ENCODE measurements around the gene KYNU.
"Not testable (repeated sequence)": the region's sequence is repeated elsewhere in the genome, so short reads cannot be mapped to it uniquely, and the experiment has no call there.

The KYNU gene

DNA sequence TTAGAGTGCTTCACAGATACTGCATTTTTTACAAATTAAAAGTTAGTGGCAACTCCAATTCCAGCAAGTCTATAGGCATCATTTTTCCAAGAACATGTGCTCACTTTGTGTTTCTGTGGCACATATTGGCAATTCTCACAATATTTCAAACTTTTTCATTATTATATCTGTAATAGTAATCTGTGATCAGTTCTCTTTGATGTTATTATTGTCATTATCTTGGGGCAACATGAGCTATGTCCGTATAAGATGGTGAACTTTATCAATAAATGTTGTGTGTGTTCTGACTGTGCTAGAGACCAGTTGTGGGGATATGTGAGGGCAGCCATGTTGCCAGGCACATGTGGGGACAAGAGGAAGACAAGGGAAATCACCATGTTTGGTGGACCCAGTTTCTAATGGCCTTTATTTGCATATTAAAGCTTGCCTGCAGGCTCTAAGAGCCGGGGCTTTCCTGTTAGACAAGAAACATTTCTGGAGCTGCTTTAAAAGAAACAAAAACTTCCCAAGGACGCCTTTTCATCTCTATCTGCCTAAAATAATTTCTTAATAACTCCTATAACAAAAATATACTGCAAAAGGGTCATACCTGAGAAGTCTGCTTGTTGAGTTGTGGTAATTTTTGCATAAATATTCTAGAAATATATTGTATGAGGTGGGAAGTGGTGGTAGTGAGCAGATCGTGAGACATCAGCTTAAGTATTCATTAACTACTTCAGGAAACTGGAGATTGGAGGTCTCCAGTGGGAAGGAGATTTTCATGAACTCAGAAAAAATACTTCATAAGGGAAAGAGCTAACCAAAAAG lies 37.2 kb downstream of the KYNU start:
- no peak for DNase-seq (ENCODE audit: low read depth in 2 of 3, low spot score in 1 of 3)

DNA sequence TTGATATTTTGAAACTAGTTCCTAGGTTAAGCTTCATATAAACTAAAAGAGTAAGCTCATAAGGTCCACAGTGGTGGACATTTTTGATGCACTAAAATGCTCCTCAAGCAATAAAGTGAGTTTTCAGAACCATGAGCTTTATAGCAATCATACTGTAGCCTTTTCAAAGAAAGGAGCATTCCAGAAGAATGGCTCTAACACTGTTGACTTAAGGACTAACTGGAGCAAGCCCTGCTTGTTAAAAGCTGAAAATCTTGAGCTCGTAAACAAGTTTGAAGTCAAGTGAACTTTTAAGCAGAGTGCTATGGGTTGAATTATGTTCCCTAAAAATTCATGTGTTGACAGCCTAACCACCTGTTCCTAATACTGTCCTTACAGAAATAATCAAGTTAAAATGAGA lies 38.0 kb downstream of the KYNU start:
- no peak for DNase-seq (ENCODE audit: low read depth in 2 of 3, low spot score in 1 of 3)

DNA sequence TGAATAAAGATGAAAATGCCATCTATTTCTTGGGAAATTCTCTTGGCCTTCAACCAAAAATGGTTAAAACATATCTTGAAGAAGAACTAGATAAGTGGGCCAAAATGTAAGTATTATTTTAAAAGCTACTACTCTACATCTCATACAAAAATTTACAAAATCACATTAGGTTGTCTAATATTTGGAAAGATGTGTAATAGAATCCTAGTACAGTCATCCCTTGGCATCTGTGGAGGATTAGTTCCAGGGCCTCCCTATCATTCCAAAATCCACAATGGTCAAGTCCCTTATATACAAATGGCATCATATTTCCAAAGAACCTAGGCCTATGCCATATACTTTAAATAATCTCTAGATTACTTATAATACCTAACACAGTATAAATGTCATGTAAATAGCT lies 41.2 kb downstream of the KYNU start:
- DNase-seq (ENCODE audit: low read depth in 2 of 3, low spot score in 1 of 3): no peak

DNA sequence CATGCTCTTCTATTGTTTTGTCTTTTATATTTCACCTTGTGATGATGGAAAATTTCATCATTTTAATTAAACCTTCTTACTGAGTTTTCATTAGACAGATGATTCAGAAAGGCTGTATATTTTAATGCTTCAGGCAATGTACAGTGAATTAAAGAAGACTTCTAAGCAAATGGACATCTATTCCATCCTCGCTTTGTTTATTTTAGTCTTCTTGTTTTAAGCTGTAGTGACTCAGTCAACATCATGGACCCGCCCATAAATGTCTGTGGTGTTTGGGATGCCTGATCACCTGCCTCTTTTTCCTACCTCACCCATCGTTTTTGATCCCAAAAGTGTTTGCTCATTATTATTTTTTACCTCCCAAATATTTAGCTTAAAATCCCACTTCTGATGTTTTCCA lies 43.1 kb downstream of the KYNU start:
- DNase-seq (ENCODE audit: low read depth in 2 of 3, low spot score in 1 of 3): no peak

DNA sequence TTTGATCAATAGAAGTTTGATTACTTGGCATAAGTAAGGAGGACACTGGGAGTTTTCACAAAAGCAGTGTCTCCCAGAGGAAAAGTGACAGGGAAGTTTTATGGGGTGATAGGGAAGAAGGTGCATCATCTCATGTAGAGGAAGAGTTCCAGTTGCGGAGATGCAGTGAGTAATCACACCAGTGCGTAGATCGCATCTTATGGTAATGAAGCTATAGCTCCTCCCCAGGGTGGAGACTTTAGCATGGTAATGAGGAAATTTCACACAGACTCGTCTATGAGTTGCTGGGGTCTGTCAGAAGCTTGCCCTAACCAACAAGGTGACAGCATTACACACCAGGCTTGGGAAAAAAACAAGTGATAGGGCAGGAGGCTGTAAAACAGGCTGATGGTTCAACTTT lies 49.0 kb downstream of the KYNU start:
- no peak for DNase-seq (ENCODE audit: low read depth in 2 of 3, low spot score in 1 of 3)

DNA sequence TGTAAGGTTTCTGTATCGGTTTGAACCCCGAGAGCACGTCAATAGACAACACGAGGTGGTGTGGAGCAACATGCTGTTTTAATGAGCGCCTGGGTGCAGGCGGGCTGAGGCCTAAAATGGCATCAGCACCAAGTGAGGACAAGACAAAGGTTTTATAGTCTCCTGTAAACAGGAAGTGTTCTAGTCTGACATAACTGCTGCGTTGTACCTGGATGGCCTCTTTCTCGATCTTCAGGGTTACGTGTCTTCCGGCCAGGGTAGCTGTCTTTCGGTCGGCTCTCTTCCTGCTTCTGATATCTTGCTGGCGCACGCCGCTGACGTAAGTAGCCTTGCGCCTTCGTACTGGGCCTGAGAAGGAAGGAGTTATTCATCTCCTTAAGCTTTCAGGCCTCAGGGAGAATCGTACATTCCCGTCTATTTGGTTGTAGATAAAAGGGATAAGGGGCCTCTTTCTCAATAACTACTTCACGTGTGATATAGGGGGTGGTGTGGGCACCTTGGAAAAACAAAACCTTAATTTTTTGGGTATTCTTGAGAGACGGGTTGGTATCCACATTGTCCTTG lies 53.5 kb downstream of the KYNU start:
- no peak for DNase-seq (ENCODE audit: low read depth in 2 of 3, low spot score in 1 of 3)

DNA sequence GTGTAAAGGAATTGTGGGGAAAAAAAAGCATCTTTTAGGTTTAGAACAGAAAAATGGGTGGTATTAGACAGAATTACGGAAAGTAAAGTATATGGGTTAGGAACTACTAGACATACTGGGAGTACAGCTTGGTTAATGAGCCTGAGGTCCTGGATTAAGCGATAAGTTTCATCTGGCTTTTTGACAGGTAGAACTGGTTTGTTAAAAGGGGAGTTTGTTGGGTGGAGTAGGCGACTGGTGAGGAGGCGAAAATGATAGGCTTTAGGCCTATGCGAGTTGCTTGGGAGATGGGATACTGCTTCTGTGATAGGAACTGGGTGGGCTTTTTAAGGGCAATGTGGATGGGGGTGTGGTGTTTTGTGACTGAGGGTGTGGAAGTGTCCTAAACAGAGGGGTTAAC lies 56.5 kb downstream of the KYNU start:
- no peak for DNase-seq (ENCODE audit: low read depth in 2 of 3, low spot score in 1 of 3)

DNA sequence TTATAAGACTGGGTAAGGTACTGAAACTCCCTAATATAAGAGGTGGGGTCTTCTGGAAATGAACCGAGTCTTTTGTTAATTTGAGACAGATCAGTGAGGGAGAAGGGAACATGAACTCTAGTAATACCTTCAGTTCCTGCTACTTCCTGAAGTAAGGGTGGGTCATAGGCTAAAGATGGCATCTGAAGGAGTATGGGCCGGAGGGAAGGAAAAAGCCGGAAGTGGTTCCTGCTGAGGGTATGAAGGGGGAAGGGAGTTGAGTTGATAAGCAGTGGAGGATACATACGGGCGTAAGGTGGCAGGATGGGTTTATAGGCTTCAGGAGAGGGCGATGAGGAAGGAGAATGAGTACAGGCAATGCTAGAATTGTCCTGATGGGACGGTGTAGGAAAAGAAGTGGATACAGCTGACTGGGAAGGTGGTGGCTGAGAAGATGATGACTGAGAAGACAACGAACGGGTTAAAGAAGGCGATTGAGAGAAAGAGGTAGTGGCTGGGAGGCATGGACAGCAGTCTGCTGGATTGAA lies 58.2 kb downstream of the KYNU start:
- DNase-seq (ENCODE audit: low read depth in 2 of 3, low spot score in 1 of 3): no peak

DNA sequence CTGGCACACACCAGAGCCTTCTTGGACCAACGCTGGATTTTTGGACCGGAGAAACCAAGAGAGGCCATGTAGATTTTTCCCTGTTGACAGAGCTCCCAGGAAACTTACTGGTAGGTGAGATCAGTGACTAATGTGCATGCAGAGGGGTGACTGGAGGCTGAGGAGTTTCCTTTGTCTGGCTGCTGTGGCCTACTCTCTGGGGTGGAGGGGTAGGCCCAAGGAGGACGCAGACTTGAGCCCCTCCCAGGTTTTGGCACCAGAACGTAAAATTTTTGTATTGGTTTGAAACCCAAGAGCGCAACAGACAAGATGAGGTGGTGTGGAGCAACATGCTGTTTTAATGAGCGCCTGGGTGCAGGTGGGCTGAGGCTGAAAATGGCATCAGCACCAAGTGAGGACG lies 59.2 kb downstream of the KYNU start:
- no peak for DNase-seq (ENCODE audit: low read depth in 2 of 3, low spot score in 1 of 3)

DNA sequence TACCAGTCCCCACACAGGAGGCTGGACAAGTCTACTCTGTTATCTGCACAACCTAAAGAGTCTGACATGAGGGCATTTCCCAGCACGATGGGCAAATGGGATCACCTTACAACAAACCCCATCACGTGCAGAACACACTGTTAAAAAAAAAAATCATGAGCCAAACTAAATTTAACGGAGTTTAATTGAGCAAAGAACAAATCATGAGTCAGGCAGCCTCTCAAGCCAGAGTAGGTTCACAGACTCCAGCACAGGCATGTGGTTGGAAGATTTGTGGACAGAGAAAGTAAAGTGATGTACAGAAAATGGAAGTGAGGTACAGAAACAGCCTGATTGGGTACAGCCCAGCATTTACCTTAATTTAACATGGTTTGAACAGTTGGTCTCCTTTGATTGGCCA lies 59.9 kb downstream of the KYNU start:
- DNase-seq (ENCODE audit: low read depth in 2 of 3, low spot score in 1 of 3): no peak

DNA sequence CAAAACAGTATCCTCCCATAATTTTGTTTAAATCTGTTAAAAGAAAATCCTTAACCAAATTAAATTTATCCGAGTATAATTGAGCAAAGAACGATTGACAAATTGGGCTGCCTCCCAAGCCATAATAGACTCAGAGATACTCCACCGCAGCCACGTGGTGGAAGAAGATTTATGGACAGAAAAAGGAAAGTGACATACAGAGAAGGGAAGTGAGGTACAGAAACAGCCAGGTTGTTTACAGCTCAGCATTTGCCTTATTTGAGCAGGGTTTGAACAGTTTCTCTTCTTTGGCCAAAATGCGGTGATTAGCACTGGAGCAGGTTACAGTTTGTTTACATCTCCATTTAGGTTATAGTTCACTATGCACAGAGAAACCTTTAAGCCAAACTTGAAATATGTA lies 60.8 kb downstream of the KYNU start:
- no peak for DNase-seq (ENCODE audit: low read depth in 2 of 3, low spot score in 1 of 3)

DNA sequence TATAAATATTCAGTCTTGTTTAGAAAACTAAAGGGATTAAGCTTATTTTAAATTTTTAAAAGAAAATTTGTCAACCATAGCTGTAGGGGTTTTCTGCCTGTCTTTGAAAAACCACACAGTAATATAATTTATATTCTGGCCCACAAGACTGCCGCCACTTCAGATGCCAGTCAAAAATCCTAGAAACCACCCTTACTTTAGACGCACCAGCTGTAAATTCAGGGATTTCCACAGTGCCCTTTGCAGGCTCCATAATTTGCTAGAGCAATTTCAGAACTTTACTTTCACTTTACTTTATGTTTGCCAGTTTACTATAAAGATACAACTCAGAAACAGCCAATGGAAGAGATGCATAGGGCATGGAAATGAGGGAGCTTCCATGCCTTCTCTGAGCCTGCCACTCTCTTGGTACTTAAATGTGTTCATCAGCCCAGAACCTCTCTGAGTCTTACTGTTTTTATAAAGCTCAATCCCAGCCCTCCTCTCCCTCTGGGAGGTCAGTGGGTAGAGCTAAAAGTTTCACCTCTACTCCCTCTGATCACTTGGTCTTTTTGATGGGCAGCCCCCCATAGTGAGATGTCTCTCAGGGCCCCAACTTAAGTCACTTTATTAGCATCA lies 63.3 kb downstream of the KYNU start:
- no peak for DNase-seq (ENCODE audit: low read depth in 2 of 3, low spot score in 1 of 3)

DNA sequence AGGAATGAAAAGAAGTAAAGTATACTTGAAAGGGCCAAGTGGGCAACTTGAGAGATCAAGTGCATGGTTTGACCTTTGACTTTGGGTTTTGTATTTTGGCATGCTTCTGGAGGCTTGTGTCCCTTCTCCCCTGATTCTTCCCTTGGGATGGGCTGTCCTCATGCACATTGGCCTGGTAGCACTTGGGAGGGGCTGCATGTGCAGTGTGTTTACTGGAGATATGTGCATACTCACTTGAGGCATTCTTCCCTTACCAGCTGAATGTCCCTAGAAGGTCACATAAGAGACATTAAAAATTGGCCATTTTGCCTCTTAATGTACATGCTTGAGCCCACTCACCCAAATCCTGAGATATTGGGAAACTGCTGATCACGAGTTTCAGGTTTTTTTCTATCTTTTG lies 65.2 kb downstream of the KYNU start:
- no peak for DNase-seq (ENCODE audit: low read depth in 2 of 3, low spot score in 1 of 3)

DNA sequence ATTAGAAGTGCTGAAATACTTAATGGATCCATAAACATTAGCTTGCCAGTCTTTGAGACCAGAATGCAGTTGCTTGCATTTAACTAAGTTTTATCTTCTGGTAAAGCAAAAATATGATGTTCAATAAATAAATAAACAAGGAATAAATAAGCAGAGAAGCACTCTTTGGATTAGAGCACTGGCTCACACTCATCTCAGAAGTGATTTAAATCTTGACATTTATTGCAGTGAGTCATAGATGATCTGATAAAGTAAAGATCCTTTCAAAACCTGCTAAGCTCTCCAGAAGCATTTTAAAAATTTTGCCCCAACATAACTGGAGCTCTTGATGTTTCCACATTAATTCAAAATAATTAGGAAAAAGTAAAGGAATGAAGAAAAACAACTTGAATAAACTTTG lies 66.8 kb downstream of the KYNU start:
- no peak for DNase-seq (ENCODE audit: low read depth in 2 of 3, low spot score in 1 of 3)

DNA sequence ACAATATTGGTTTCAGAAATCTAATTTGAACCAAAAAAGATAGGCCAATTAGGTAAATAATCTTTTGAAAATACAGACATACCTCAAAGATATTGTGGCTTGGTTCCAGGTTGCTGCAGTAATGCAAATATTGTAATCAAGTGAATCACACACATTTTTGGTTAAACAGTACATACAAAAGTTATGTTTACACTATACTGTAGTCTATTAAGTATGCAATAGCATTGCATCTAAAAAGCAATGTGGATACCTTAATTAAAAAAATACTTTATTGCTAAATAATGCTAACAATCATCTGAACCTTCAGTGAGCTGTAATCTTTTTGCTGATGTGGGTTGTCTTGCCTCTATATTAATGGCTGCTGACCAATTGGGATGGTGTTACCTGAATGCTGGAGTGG lies 67.3 kb downstream of the KYNU start:
- DNase-seq (ENCODE audit: low read depth in 2 of 3, low spot score in 1 of 3): no peak

DNA sequence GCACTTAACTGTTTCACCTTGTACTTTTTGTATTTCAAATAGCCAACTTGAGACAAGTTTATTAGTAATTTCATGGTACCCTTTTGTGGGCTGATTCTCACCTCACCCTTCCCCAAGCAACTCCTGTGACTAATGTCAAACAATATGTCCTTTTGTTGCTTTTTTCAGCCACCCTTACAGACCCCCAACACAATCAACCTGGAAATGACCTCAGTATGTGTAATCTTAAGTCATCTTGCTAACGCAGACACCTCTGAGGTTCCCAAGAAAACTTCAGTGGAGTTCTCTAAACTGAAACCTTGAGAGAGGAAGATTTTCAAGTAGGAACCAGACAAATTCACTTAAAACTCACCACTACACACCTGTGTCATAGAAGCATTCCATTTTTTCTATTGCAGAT lies 69.5 kb downstream of the KYNU start:
- DNase-seq (ENCODE audit: low read depth in 2 of 3, low spot score in 1 of 3): no peak

DNA sequence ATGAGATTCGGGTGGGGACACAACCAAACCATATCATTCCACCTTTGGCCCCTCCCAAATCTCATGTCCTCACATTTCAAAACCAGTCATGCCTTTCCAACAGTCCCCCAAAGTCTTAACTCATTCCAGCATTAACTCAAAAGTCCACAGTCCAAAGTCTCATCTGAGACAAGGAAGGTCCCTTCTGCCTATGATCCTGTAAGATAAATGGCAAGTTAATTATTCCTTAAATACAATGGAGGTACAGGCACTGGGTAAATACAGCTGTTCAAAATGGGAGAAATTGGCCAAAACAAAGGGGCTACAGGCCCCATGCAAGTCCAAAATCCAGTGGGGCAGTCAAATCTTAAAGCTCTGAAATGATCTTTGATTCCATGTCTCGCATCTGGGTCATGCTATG lies 71.3 kb downstream of the KYNU start:
- DNase-seq (ENCODE audit: low read depth in 2 of 3, low spot score in 1 of 3): not testable (repeated sequence)

DNA sequence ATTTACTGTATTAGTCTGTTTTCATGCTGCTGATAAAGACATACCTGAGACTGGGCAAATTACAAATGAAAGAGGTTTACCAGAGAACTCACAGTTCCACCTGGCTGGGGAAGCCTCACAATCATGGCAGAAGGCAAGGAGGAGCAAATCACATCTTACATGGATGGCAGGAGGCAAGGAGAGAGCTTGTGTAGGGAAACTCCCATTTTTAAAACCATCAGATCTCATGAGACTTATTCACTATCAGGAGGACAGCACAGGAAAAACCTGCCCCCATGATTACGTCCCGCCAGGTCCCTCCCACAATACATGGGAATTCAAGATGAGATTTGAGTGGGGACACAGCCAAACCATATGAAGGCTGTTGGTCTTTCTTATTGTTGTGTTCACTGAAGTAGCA lies 72.9 kb downstream of the KYNU start:
- not testable (repeated sequence) for DNase-seq (ENCODE audit: low read depth in 2 of 3, low spot score in 1 of 3)

DNA sequence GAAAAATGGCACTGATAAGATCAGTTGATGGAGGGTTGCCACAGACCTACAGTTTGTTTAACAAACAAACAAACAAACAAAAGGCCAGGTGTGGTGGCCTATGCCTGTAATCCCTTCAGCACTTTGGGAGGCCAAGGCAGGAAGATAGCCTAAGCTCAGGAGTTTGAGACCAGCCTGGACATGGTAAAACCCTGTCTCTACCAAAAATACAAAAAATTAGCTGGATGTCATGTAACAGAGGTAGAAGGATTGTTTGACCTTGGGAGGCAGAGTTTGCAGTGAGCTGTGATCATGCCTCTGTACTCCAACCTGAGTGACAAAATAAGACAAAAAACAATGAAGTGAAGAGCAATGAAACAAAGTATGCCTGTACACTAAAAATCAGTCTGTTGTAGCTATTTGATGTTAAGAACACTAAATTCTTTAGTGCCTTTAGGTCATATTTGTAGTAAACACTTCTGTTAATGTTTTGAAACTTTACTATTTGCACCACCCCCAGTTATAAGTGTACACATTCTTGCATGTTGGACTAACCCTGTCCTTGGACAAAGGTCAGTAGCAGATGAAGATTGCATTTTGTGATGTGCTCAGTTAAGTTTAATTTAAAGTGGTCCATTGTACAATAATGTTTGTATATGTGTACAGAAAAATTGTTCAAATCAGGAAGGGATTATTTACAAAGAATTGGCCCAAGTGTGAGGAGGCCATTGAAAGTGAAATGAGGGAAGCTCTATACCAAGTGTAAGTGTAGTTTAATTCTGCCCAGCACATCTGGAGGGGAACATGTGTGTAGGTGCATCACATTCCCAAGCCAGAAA lies 73.9 kb downstream of the KYNU start:
- DNase-seq (ENCODE audit: low read depth in 2 of 3, low spot score in 1 of 3): no peak

DNA sequence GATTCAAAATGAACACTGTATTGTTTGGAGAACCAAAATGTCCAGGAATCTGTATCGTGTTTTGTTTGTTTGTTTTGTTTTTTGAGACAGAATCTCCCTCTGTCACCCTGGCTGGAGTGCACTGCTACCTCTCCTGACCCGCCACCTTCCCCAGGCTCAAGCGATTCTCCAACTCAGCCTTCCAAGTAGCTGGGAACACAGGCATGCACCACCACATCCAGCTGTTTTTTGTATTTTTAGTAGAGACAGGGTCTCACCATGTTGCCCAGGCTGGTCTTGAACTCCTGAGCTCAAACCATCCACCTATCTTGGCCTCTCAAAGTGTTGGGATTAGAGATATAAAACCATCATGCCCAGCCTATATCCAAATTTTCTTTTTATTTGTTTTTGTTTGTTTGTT lies 74.6 kb downstream of the KYNU start:
- DNase-seq (ENCODE audit: low read depth in 2 of 3, low spot score in 1 of 3): no peak

DNA sequence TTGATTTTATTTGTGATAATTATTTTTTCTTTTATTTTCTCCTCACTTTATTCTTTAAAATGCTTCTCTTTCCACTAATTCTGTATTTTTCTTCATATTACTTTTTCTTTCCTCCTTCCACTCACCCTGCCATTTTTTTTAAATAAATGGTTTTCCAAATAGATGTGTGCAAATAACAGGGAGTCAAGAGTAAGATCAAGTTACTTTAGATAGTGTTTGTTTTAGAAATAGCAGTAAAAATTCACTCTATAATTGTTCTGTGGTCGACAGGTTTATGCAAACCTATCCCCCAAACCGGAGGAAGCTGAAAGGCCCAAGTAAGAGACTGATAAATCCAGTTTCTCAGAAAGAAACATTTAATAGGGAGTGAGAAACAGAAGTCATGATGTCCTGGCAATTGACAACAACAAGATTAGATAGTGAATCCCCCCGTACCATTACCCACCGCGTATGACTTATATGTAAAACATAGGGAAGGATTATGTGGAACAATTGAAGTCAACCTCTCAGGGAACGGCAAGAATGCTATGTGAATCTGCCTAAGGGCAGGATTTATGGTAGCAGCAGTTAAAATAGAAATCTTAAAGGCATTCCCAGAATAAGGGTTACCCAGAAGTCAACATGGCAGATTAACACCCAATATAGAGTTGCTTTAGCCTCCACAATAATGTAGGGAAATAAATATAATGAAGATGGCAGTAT lies 75.5 kb downstream of the KYNU start:
- DNase-seq (ENCODE audit: low read depth in 2 of 3, low spot score in 1 of 3): no peak
